ENCODE data around the gene USP25. TPM values are rescaled to one million over a fixed set of nuclear protein-coding genes. Genes with fewer than 3 reads are reported as not detected.

Gene USP25
- total and polyA plus RNA-seq, 2 donors (not counting 1 experiment from before 2014, with no cell fraction given) = 40.6 to 65.7 TPM

DNA sequence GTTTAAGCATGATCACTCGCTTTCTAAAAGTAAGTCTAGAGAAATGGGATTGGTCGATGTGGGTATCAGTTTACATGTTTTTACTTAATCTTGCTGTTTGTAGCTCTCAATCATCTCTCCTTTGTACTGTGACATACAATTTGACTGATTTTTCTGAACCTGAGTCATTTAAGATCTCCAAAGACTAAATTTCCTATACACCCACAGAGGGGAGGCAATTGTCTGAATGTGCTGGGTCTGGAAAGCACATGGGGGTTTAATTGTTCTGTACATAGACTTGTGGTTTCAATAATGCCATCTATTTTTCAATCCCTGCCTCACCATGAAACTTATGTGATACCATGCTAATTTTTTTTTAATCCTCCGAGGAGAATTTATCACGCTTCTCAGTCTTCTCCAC, 65.8 kb downstream of the USP25 start:
- no peak for DNase-seq (ENCODE audit: low read depth in 2 of 2)
- no peak for TF ChIP-seq EZH2 (IDR thresholded peaks at IDR 0.05; ENCODE audit: low read length, missing control alignments)
- TF ChIP-seq, protein P1, sequence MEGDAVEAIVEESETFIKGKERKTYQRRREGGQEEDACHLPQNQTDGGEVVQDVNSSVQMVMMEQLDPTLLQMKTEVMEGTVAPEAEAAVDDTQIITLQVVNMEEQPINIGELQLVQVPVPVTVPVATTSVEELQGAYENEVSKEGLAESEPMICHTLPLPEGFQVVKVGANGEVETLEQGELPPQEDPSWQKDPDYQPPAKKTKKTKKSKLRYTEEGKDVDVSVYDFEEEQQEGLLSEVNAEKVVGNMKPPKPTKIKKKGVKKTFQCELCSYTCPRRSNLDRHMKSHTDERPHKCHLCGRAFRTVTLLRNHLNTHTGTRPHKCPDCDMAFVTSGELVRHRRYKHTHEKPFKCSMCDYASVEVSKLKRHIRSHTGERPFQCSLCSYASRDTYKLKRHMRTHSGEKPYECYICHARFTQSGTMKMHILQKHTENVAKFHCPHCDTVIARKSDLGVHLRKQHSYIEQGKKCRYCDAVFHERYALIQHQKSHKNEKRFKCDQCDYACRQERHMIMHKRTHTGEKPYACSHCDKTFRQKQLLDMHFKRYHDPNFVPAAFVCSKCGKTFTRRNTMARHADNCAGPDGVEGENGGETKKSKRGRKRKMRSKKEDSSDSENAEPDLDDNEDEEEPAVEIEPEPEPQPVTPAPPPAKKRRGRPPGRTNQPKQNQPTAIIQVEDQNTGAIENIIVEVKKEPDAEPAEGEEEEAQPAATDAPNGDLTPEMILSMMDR (conservative IDR thresholded peaks at IDR 0.05 in 1 of 2, IDR thresholded peaks at IDR 0.05 in 1 of 2; ENCODE audit: low read depth in 1 of 2, low read length in 2 of 2) = no peak
- no peak overlapping the region for H3K27ac ChIP-seq (ENCODE audit: insufficient read depth, low read length)
- no peak overlapping the region for H3K4me3 ChIP-seq (replicated peaks in 1 of 4; ENCODE audit: control extremely low read depth in 1 of 4, insufficient read depth in 1 of 4, low read depth in 3 of 4, low read length in 4 of 4)
- no peaks in the 10 kb centered on the region for H3K9me3 ChIP-seq (ENCODE audit: control insufficient read depth, insufficient read depth, low read depth, low read length)
- H3K9ac ChIP-seq (ENCODE audit: insufficient read depth, low read length) = no peak overlapping the region
- no peaks in the 10 kb centered on the region for H4K20me1 ChIP-seq (ENCODE audit: control insufficient read depth, extremely low read depth, insufficient read depth, low read length)
- H3K27me3 ChIP-seq (ENCODE audit: control insufficient read depth, insufficient read depth, low read length) = no peaks in the 10 kb centered on the region
- H3K4me1 ChIP-seq (ENCODE audit: control insufficient read depth, extremely low read depth, insufficient read depth, low read length) = no peaks in the 10 kb centered on the region
- H3K79me2 ChIP-seq (ENCODE audit: control insufficient read depth, insufficient read depth, low read length) = peaks cover 2% of the 10 kb centered on the region
- no peak overlapping the region for H3K4me2 ChIP-seq (ENCODE audit: extremely low read depth, insufficient read depth, low read length)
- no peaks in the 10 kb centered on the region for H3K36me3 ChIP-seq (ENCODE audit: control insufficient read depth, insufficient read depth, low read length)
- H2AFZ ChIP-seq (ENCODE audit: low read length) = no peak overlapping the region

DNA sequence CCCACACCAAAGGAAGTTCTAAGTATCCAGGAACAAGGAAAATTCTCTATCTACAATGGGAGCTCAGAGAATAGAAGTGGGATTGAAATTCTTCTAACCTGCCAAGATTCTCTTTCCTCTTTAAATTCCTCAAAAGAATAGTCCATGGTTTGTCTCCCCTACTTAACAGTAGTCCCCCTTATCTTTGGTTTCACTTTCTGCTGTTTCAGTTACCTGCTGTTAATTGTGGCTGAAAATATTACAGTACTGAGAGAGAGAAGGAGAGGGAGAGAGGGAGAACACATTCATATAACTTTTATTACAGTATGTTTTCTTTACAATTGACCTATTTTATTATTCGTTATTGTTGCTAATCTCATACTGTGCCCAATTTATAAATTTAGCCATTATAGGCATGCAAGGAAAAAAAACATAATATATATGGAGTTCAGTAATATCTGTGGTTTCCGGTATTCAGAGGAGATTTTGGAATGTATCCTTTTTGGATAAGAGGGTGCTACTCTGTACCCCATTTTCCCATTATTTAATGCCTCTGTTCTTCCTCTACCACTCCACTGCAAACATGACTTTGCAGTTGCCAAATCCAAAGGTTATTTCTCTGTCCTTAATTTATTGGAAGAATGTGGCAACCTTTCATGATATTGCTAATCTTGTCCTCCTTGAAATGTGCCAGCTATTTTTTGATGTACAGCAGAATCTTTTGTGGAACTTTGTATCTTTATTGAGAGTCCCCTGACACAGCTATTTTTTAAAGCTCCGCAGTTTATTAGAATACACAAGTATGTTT, 68.0 kb downstream of the USP25 start:
- H3K79me2 ChIP-seq (ENCODE audit: control insufficient read depth, insufficient read depth, low read length) = peaks cover 2% of the 10 kb centered on the region
- no peak overlapping the region for H3K9ac ChIP-seq (ENCODE audit: insufficient read depth, low read length)
- no peaks in the 10 kb centered on the region for H3K36me3 ChIP-seq (ENCODE audit: control insufficient read depth, insufficient read depth, low read length)
- H3K27me3 ChIP-seq (ENCODE audit: control insufficient read depth, insufficient read depth, low read length) = no peaks in the 10 kb centered on the region
- no peak overlapping the region for H3K4me3 ChIP-seq (replicated peaks in 1 of 4; ENCODE audit: control extremely low read depth in 1 of 4, insufficient read depth in 1 of 4, low read depth in 3 of 4, low read length in 4 of 4)
- no peak overlapping the region for H2AFZ ChIP-seq (ENCODE audit: low read length)
- no peaks in the 10 kb centered on the region for H3K4me1 ChIP-seq (ENCODE audit: control insufficient read depth, extremely low read depth, insufficient read depth, low read length)
- DNase-seq (ENCODE audit: low read depth in 2 of 2) = peak in 1 of 2 donors; percentile 14
- no peak overlapping the region for H3K4me2 ChIP-seq (ENCODE audit: extremely low read depth, insufficient read depth, low read length)
- H3K27ac ChIP-seq (ENCODE audit: insufficient read depth, low read length) = no peak overlapping the region
- TF ChIP-seq, protein P1 (conservative IDR thresholded peaks at IDR 0.05 in 1 of 2, IDR thresholded peaks at IDR 0.05 in 1 of 2; ENCODE audit: low read depth in 1 of 2, low read length in 2 of 2) = no peak
- no peak for TF ChIP-seq EZH2 (IDR thresholded peaks at IDR 0.05; ENCODE audit: low read length, missing control alignments)
- no peaks in the 10 kb centered on the region for H3K9me3 ChIP-seq (ENCODE audit: control insufficient read depth, insufficient read depth, low read depth, low read length)
- H4K20me1 ChIP-seq (ENCODE audit: control insufficient read depth, extremely low read depth, insufficient read depth, low read length) = no peaks in the 10 kb centered on the region

DNA sequence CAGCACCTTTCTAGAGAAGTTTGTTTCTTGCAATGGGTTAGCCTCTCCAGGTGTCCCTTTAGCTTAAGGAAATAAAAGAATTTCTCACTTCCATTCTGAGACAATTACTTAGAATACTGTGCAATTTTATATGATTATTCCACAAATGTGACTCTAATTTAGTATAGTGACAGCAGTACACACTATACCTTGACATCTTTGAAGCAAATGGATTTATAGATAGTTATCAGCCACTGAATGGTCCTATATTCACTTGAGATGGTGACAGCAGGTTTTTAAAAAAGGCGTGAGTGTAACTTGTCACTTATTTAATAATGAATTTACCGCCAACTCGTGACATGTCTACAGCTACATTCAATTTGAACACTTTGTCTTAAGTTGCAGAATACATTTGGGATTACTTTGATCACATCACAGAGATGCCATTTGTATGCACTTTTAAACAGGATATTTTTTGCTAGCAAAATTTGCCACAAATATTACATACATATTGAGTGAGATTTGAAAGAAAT, 71.6 kb downstream of the USP25 start:
- H3K9me3 ChIP-seq (ENCODE audit: control insufficient read depth, insufficient read depth, low read depth, low read length) = no peaks in the 10 kb centered on the region
- H3K79me2 ChIP-seq (ENCODE audit: control insufficient read depth, insufficient read depth, low read length) = no peaks in the 10 kb centered on the region
- no peaks in the 10 kb centered on the region for H3K4me1 ChIP-seq (ENCODE audit: control insufficient read depth, extremely low read depth, insufficient read depth, low read length)
- DNase-seq (ENCODE audit: low read depth in 2 of 2) = no peak
- no peaks in the 10 kb centered on the region for H3K36me3 ChIP-seq (ENCODE audit: control insufficient read depth, insufficient read depth, low read length)
- no peak overlapping the region for H3K27ac ChIP-seq (ENCODE audit: insufficient read depth, low read length)
- no peak overlapping the region for H3K9ac ChIP-seq (ENCODE audit: insufficient read depth, low read length)
- H3K4me2 ChIP-seq (ENCODE audit: extremely low read depth, insufficient read depth, low read length) = no peak overlapping the region
- H4K20me1 ChIP-seq (ENCODE audit: control insufficient read depth, extremely low read depth, insufficient read depth, low read length) = no peaks in the 10 kb centered on the region
- TF ChIP-seq, protein P1 (conservative IDR thresholded peaks at IDR 0.05 in 1 of 2, IDR thresholded peaks at IDR 0.05 in 1 of 2; ENCODE audit: low read depth in 1 of 2, low read length in 2 of 2) = no peak
- no peak for TF ChIP-seq EZH2 (IDR thresholded peaks at IDR 0.05; ENCODE audit: low read length, missing control alignments)
- H3K4me3 ChIP-seq (replicated peaks in 1 of 4; ENCODE audit: control extremely low read depth in 1 of 4, insufficient read depth in 1 of 4, low read depth in 3 of 4, low read length in 4 of 4) = no peak overlapping the region
- H2AFZ ChIP-seq (ENCODE audit: low read length) = no peak overlapping the region
- no peaks in the 10 kb centered on the region for H3K27me3 ChIP-seq (ENCODE audit: control insufficient read depth, insufficient read depth, low read length)
